K562 (cell line): ENCODE data around the gene NEUROG1.

Experiments
- ATF1 ChIP-seq, 2 experiments: fragments of 450-650 bp in 1 of 2; IDR thresholded peaks; 2 replicates each; pipeline ENCODE4 v1.6.1; 2016; ENCODE audit warnings: missing compliant biosample characterization in 1 of 2, missing genetic modification characterization in 1 of 2
- ATF6 ChIP-seq: sonication (generic); formaldehyde crosslinking; IDR thresholded peaks from 2 replicates; pipeline ENCODE4 v1.4.0; 2020; ENCODE audit warnings: mild to moderate bottlenecking, missing genetic modification reagents
- ELF4 ChIP-seq: fragments of 450-650 bp; formaldehyde crosslinking; IDR thresholded peaks from 2 replicates; pipeline ENCODE4 v1.4.0; 2022; ENCODE audit warnings: missing genetic modification characterization
- NBN ChIP-seq: fragments of 450-650 bp; IDR thresholded peaks from 2 replicates; pipeline ENCODE4 v1.6.1; 2016; ENCODE audit warnings: low read depth, mild to moderate bottlenecking
- NFXL1 ChIP-seq: fragments of 450-650 bp; formaldehyde crosslinking; IDR thresholded peaks from 2 replicates; pipeline ENCODE4 v1.4.0; 2021; ENCODE audit warnings: mild to moderate bottlenecking
- POLR2A ChIP-seq: fragments of 450-650 bp; conservative IDR thresholded peaks from 2 replicates; pipeline ENCODE4 v1.6.1; 2016
- POLR3A ChIP-seq: IDR thresholded peaks from 2 replicates; pipeline ENCODE4 v1.6.1; 2011; ENCODE audit warnings: borderline replicate concordance, mild to moderate bottlenecking, moderate library complexity; ENCODE audit not compliant: insufficient read length, insufficient read depth; ENCODE audit errors: extremely low read depth
- RAD21 ChIP-seq, 2 experiments: fragments of 250-450 bp in 1 of 2; fragments of 450-650 bp in 1 of 2; sonication (Bioruptor Pico) in 1 of 2; formaldehyde crosslinking in 1 of 2; IDR thresholded peaks in 1 of 2; conservative IDR thresholded peaks in 1 of 2; 2 replicates each; pipeline versions ENCODE4 v1.4.0 to v1.8.0; 2020 to 2022; ENCODE audit warnings: mild to moderate bottlenecking in 2 of 2, moderate library complexity in 1 of 2
- TBL1XR1 ChIP-seq, 2 experiments: IDR thresholded peaks; 2 replicates each; pipeline ENCODE4 v1.6.1; 2012; ENCODE audit warnings: improper control_type of control experiment in 2 of 2, low read length in 2 of 2, mild to moderate bottlenecking in 1 of 2
- ZNF384 ChIP-seq: IDR thresholded peaks from 2 replicates; pipeline ENCODE4 v1.6.1; 2012; ENCODE audit warnings: low read depth, low read length, improper control_type of control experiment
- TF ChIP-seq, protein P1 (sequence below), 3 experiments: IDR thresholded peaks in 2 of 3; conservative IDR thresholded peaks in 1 of 3; 2 replicates each; pipeline ENCODE4 v1.5.1; 2011 to 2012; ENCODE audit warnings: low read length in 3 of 3, mild to moderate bottlenecking in 3 of 3, control low read depth in 2 of 3, improper control_type of control experiment in 1 of 3, inconsistent platforms in 1 of 3, low read depth in 1 of 3, mixed read lengths in 1 of 3, moderate library complexity in 1 of 3; ENCODE audit not compliant: insufficient read depth in 2 of 3
- TF ChIP-seq, protein P2 (sequence below): fragments of 450-650 bp; IDR thresholded peaks from 2 replicates; pipeline ENCODE4 v1.6.1; 2016; ENCODE audit warnings: low read depth, mild to moderate bottlenecking, moderate library complexity

DNA sequence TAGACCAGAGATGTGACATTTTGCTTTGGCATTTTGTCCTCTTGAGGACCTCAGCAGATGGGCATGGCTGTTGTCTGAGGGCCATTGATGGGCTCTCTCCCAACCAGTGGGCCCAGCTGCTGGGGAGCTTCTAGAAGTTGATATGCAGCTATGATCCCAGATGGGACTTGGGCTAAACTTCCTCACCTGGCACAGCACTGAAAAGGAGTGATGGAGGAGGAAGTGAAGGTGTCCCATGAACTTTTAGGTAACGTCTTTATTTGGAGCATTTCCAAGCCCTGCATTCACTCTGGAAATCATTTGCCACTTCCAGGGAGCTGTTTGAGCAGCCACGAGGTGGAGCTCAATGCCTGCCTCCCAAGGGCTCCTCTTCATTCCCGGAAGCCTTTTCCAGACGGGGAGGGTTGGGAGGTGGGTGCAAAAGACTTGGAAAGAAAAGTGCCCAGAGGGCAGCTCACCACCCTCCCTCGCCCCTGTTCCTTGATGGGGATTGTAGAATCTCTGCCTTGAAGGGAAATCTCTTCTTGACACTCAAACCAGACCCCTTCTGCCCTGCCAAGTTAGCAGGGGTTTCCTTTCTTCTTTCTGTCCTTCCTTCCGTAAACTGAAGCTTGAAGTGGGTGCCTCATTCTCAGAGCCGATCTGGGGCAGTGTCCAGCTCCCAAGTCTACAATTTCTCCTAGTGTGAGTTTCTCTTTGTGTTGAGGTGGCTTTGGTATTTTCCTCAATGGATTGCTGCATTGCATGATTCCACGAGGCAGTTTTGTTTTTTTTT lies 18.1 kb upstream of the NEUROG1 start:
- TF ChIP-seq, protein P1, sequence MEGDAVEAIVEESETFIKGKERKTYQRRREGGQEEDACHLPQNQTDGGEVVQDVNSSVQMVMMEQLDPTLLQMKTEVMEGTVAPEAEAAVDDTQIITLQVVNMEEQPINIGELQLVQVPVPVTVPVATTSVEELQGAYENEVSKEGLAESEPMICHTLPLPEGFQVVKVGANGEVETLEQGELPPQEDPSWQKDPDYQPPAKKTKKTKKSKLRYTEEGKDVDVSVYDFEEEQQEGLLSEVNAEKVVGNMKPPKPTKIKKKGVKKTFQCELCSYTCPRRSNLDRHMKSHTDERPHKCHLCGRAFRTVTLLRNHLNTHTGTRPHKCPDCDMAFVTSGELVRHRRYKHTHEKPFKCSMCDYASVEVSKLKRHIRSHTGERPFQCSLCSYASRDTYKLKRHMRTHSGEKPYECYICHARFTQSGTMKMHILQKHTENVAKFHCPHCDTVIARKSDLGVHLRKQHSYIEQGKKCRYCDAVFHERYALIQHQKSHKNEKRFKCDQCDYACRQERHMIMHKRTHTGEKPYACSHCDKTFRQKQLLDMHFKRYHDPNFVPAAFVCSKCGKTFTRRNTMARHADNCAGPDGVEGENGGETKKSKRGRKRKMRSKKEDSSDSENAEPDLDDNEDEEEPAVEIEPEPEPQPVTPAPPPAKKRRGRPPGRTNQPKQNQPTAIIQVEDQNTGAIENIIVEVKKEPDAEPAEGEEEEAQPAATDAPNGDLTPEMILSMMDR (IDR thresholded peaks at IDR 0.05 in 2 of 3, conservative IDR thresholded peaks at IDR 0.05 in 1 of 3; ENCODE audit: insufficient read depth in 2 of 3, low read depth in 1 of 3, low read length in 3 of 3), result peak; percentile 60 to 75 (median 71)
- no peak for TF ChIP-seq POLR3A
- no peak for TF ChIP-seq NBN
- TF ChIP-seq, protein P2, sequence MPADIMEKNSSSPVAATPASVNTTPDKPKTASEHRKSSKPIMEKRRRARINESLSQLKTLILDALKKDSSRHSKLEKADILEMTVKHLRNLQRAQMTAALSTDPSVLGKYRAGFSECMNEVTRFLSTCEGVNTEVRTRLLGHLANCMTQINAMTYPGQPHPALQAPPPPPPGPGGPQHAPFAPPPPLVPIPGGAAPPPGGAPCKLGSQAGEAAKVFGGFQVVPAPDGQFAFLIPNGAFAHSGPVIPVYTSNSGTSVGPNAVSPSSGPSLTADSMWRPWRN, result no peak
- TF ChIP-seq POLR2A, result no peak
- peak; percentile 56 to 75 for TF ChIP-seq RAD21 (CRISPR knock-in tag; conservative IDR thresholded peaks at IDR 0.05 in 1 of 2, IDR thresholded peaks at IDR 0.05 in 1 of 2)
- no peak for TF ChIP-seq ELF4 (CRISPR knock-in tag)
- 0 out of 2 replicates have a peak, but pooled peaks have one; percentile 25 for TF ChIP-seq ZNF384
- TF ChIP-seq ATF6 (CRISPR knock-in tag), result no peak
- no peak for TF ChIP-seq ATF1 (CRISPR knock-in tag; IDR thresholded peaks at IDR 0.05)
- no peak for TF ChIP-seq ATF1 (tag; IDR thresholded peaks at IDR 0.05)
- no peak for TF ChIP-seq TBL1XR1 (IDR thresholded peaks at IDR 0.05; ENCODE audit: low read length in 2 of 2)
- TF ChIP-seq NFXL1 (CRISPR knock-in tag), result no peak
